A673 (cell line): Measurements from ENCODE around the gene ABHD17C. TPM values are rescaled to one million over a fixed set of nuclear protein-coding genes. Genes with fewer than 3 reads are reported as not detected.

ENCODE experiments used
- BruUV-seq: library from RNA; stranded (reverse); fragments of 400-500 nt; replicated peaks from 2 replicates; lab custom pipeline; 2021; lab: Mats Ljungman, UMichigan
- CTCF ChIA-PET: fragments of 300-600 bp; sonication (Branson Sonifier 250); formaldehyde crosslinking; loops from one replicate; lab custom pipeline; 2022; ENCODE audit warnings: antibody characterized with exemption; lab: Charles Lee
- POLR2A ChIA-PET: fragments of 300-600 bp; sonication (Branson Sonifier 250); formaldehyde crosslinking; loops from one replicate; lab custom pipeline; 2022; ENCODE audit warnings: antibody characterized with exemption; ENCODE audit not compliant: low non-redundant PET; lab: Charles Lee
- DNase-seq: peaks from one replicate; pipeline ENCODE4 v3.0.0-alpha.2; 2015; ENCODE audit warnings: low spot score
- H3K27ac ChIP-seq: fragments of 200-600 bp; sonication (generic); 2 replicates; pipeline ENCODE4 v1.5.1; 2016; ENCODE audit warnings: mixed run types, low read depth, mild to moderate bottlenecking, mixed read lengths, antibody characterized with exemption, low read length; ENCODE audit not compliant: poor library complexity, severe bottlenecking
- H3K27me3 ChIP-seq: fragments of 200-600 bp; sonication (generic); replicated peaks from 2 replicates; pipeline ENCODE4 v1.6.1; 2017; ENCODE audit warnings: mixed run types, low read depth, mild to moderate bottlenecking, mixed read lengths, antibody characterized with exemption, low read length; ENCODE audit not compliant: insufficient read depth, poor library complexity
- H3K36me3 ChIP-seq: fragments of 200-600 bp; sonication (generic); 2 replicates; pipeline ENCODE4 v1.6.1; 2016; ENCODE audit warnings: mixed run types, mild to moderate bottlenecking, mixed read lengths, antibody characterized with exemption, low read length; ENCODE audit not compliant: insufficient read depth, poor library complexity, severe bottlenecking
- H3K4me1 ChIP-seq: fragments of 200-600 bp; sonication (generic); 2 replicates; pipeline ENCODE4 v1.6.1; 2017; ENCODE audit warnings: mixed run types, mild to moderate bottlenecking, mixed read lengths, antibody characterized with exemption, low read length; ENCODE audit not compliant: insufficient read depth, poor library complexity, severe bottlenecking
- H3K4me3 ChIP-seq: fragments of 200-600 bp; sonication (generic); 2 replicates; pipeline ENCODE4 v1.5.1; 2016; ENCODE audit warnings: low read depth, mixed run types, mild to moderate bottlenecking, mixed read lengths, low read length; ENCODE audit not compliant: poor library complexity, severe bottlenecking
- H3K9me3 ChIP-seq: fragments of 200-600 bp; sonication (generic); 2 replicates; pipeline ENCODE4 v1.6.1; 2016; ENCODE audit warnings: mixed run types, low read depth, mild to moderate bottlenecking, mixed read lengths, antibody characterized with exemption, low read length; ENCODE audit not compliant: poor library complexity, severe bottlenecking
- CTCF ChIP-seq: fragments of 300-800, 200-600 bp; sonication (generic); conservative IDR thresholded peaks from 2 replicates; pipeline ENCODE4 v1.5.1; 2017; ENCODE audit warnings: low read depth, mild to moderate bottlenecking, antibody characterized with exemption, low read length, moderate library complexity, mixed read lengths
- EZH2 ChIP-seq: fragments of 200-600 bp; sonication (generic); IDR thresholded peaks from 2 replicates; pipeline ENCODE4 v1.6.1; 2017; ENCODE audit warnings: borderline replicate concordance, low read depth, mild to moderate bottlenecking, mixed read lengths, antibody characterized with exemption, low read length; ENCODE audit not compliant: poor library complexity, severe bottlenecking
- intact Hi-C: fragments of 100-400 bp; cut with micrococcal nuclease; formaldehyde crosslinking; loops from one replicate; pipeline ENCODE4 v1.10.0; 2022; ENCODE audit not compliant: unreplicated experiment
- total RNA-seq: library from RNA; stranded (reverse); gene quantifications from 2 replicates; pipeline ENCODE4 v1.2.3, GENCODE V29; 2021

ABHD17C gene
- total RNA-seq, 1 experiment from 2014 or later = 9.9 TPM

GRCh38 chr15:80773792-80774352 is 78.8 kb downstream of the ABHD17C start:
- Histone ChIP-seq H3K4me1 (no peaks in the 10 kb centered on the region), H3K4me3 (no peak overlapping the region), H3K27me3 (peaks cover 7% of the 10 kb centered on the region), H3K36me3 (no peaks in the 10 kb centered on the region), H3K9me3 (no peaks in the 10 kb centered on the region), H3K27ac (no peak overlapping the region)
- BruUV-seq = no TSS peak
- no peak for TF ChIP-seq EZH2
- TF ChIP-seq CTCF = no peak
- CTCF ChIA-PET = no interaction called here
- POLR2A ChIA-PET = no interaction called here
- no peak for DNase-seq
- intact Hi-C loops = loop anchor here (1.0 to 10.0 kb wide), 2 partner anchors 109 to 155 kb away; no protein-coding TSS in a partner anchor

GRCh38 chr15:80774486-80774885 is 79.4 kb downstream of the ABHD17C start:
- no peaks in the 10 kb centered on the region for H3K9me3 ChIP-seq
- no peak overlapping the region for H3K27ac ChIP-seq
- no peak overlapping the region for H3K4me3 ChIP-seq
- intact Hi-C loops = loop anchor here (10.0 kb wide), 1 partner anchor 110 kb away; no protein-coding TSS in a partner anchor
- H3K27me3 ChIP-seq = peaks cover 12% of the 10 kb centered on the region
- H3K36me3 ChIP-seq = no peaks in the 10 kb centered on the region
- TF ChIP-seq CTCF = no peak
- TF ChIP-seq EZH2 = no peak
- no TSS peak for BruUV-seq
- ChIA-PET POLR2A (no interaction called here), CTCF (no interaction called here)
- no peak for DNase-seq
- no peaks in the 10 kb centered on the region for H3K4me1 ChIP-seq

GRCh38 chr15:80775338-80775737 is 80.2 kb downstream of the ABHD17C start:
- no peak for DNase-seq
- H3K9me3 ChIP-seq = no peaks in the 10 kb centered on the region
- no peak overlapping the region for H3K27ac ChIP-seq
- no peaks in the 10 kb centered on the region for H3K36me3 ChIP-seq
- H3K4me1 ChIP-seq = no peaks in the 10 kb centered on the region
- POLR2A ChIA-PET = no interaction called here
- H3K27me3 ChIP-seq = peaks cover 21% of the 10 kb centered on the region
- no TSS peak for BruUV-seq
- intact Hi-C loops = loop anchor here (10.0 kb wide), 1 partner anchor 111 kb away; no protein-coding TSS in a partner anchor
- H3K4me3 ChIP-seq = no peak overlapping the region
- CTCF ChIA-PET = no interaction called here
- no peak for TF ChIP-seq CTCF
- TF ChIP-seq EZH2 = no peak
